ENCODE data around the gene ICAM2. TPM values are rescaled to one million over a fixed set of nuclear protein-coding genes. Genes with fewer than 3 reads are reported as not detected.

ICAM2 gene
- total RNA-seq, 4 donors from 2014 or later: 22.4 to 75.1 (median 58.1) TPM

- WGBS: 99% methylated on average over 5 of the region's 5 CpGs
- TF ChIP-seq EP300 (IDR thresholded peaks at IDR 0.05) (no peak), POLR2A (IDR thresholded peaks at IDR 0.05; ENCODE audit: low read depth) (no peak), POLR2AphosphoS5 (IDR thresholded peaks at IDR 0.05) (no peak)
- TF ChIP-seq, protein P1, sequence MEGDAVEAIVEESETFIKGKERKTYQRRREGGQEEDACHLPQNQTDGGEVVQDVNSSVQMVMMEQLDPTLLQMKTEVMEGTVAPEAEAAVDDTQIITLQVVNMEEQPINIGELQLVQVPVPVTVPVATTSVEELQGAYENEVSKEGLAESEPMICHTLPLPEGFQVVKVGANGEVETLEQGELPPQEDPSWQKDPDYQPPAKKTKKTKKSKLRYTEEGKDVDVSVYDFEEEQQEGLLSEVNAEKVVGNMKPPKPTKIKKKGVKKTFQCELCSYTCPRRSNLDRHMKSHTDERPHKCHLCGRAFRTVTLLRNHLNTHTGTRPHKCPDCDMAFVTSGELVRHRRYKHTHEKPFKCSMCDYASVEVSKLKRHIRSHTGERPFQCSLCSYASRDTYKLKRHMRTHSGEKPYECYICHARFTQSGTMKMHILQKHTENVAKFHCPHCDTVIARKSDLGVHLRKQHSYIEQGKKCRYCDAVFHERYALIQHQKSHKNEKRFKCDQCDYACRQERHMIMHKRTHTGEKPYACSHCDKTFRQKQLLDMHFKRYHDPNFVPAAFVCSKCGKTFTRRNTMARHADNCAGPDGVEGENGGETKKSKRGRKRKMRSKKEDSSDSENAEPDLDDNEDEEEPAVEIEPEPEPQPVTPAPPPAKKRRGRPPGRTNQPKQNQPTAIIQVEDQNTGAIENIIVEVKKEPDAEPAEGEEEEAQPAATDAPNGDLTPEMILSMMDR (IDR thresholded peaks at IDR 0.05): no peak
Measured at GRCh38 chr17:64037802-64038201, 17.4 kb upstream of the ICAM2 start.

GRCh38 chr17:64037180-64037579, 16.7 kb upstream of the ICAM2 start:
- H3K4me1 ChIP-seq: no peaks in the 10 kb centered on the region
- DNase-seq (ENCODE audit: extremely low spot score): no peak

More at GRCh38 chr17:64037802-64038201, 17.4 kb upstream of the ICAM2 start:
- H3K27me3 ChIP-seq: no peaks in the 10 kb centered on the region
- H3K4me3 ChIP-seq: no peak overlapping the region
- intact Hi-C loops (cut with DNase I): loop anchor here (10.0 kb wide), 1 partner anchor 247 kb away; no protein-coding TSS in a partner anchor
- no peaks in the 10 kb centered on the region for H3K9me3 ChIP-seq
- peaks cover 10 to 19% (median 18%) of the 10 kb centered on the region in 4 donors for H3K36me3 ChIP-seq
- DNase-seq (ENCODE audit: extremely low spot score): no peak
- H3K4me1 ChIP-seq: no peaks in the 10 kb centered on the region
- no peak overlapping the region for H3K27ac ChIP-seq (replicated peaks in 1 of 4)

GRCh38 chr17:64036198-64036922, 15.9 kb upstream of the ICAM2 start:
- Histone ChIP-seq H3K36me3 (peaks cover 6 to 10% (median 6%) of the 10 kb centered on the region in 4 donors), H3K9me3 (no peaks in the 10 kb centered on the region), H3K4me3 (no peak overlapping the region), H3K4me1 (no peaks in the 10 kb centered on the region), H3K27me3 (no peaks in the 10 kb centered on the region), H3K27ac (replicated peaks in 1 of 4) (no peak overlapping the region)
- TF ChIP-seq, protein P1 (IDR thresholded peaks at IDR 0.05): no peak
- TF ChIP-seq POLR2A (IDR thresholded peaks at IDR 0.05; ENCODE audit: low read depth): no peak
- no peak for TF ChIP-seq EP300 (IDR thresholded peaks at IDR 0.05)
- TF ChIP-seq POLR2AphosphoS5 (IDR thresholded peaks at IDR 0.05): no peak
- intact Hi-C loops (cut with DNase I): loop anchor here (10.0 kb wide), 1 partner anchor 248 kb away; no protein-coding TSS in a partner anchor
- 90% methylated on average over 14 of the region's 14 CpGs for WGBS
- DNase-seq (ENCODE audit: extremely low spot score): no peak

More at GRCh38 chr17:64037180-64037579, 16.7 kb upstream of the ICAM2 start:
- peaks cover 9 to 19% (median 12%) of the 10 kb centered on the region in 4 donors for H3K36me3 ChIP-seq
- no peak overlapping the region for H3K4me3 ChIP-seq
- no peaks in the 10 kb centered on the region for H3K9me3 ChIP-seq
- 82% methylated on average over 6 of the region's 6 CpGs for WGBS
- TF ChIP-seq POLR2AphosphoS5 (IDR thresholded peaks at IDR 0.05) (no peak), EP300 (IDR thresholded peaks at IDR 0.05) (no peak), POLR2A (IDR thresholded peaks at IDR 0.05; ENCODE audit: low read depth) (no peak)
- TF ChIP-seq, protein P1 (IDR thresholded peaks at IDR 0.05): no peak
- H3K27ac ChIP-seq (replicated peaks in 1 of 4): no peak overlapping the region
- intact Hi-C loops (cut with DNase I): loop anchor here (10.0 kb wide), 1 partner anchor 248 kb away; no protein-coding TSS in a partner anchor
- H3K27me3 ChIP-seq: no peaks in the 10 kb centered on the region

- Histone ChIP-seq H3K4me1 (no peaks in the 10 kb centered on the region), H3K4me3 (no peak overlapping the region), H3K9me3 (no peaks in the 10 kb centered on the region), H3K36me3 (no peaks in the 10 kb centered on the region), H3K27me3 (peaks cover 0 to under 1% (median 0%) of the 10 kb centered on the region in 4 donors), H3K27ac (replicated peaks in 1 of 4) (no peak overlapping the region)
- no peak for DNase-seq (ENCODE audit: extremely low spot score)
- WGBS: 90% methylated on average over 4 of the region's 4 CpGs
- TF ChIP-seq, protein P1 (IDR thresholded peaks at IDR 0.05): no peak
- TF ChIP-seq POLR2A (IDR thresholded peaks at IDR 0.05; ENCODE audit: low read depth) (no peak), POLR2AphosphoS5 (IDR thresholded peaks at IDR 0.05) (no peak)
- intact Hi-C loops (cut with DNase I): loop anchor here (10.0 kb wide), 1 partner anchor 253 kb away; no protein-coding TSS in a partner anchor
Measured at GRCh38 chr17:64032081-64032480, 11.6 kb upstream of the ICAM2 start.

All from esophagus muscularis mucosa (tissue), 4 donors.